Endothelial cell of umbilical vein (primary cell): Measurements from ENCODE around the gene ZMYND11. TPM values are rescaled to one million over a fixed set of nuclear protein-coding genes. Genes with fewer than 3 reads are reported as not detected.

Experiments
- BruUV-seq: library from RNA; stranded (reverse); fragments of 400-500 nt; replicated peaks from 2 replicates; lab custom pipeline; 2021; lab: Mats Ljungman, UMichigan
- CTCF ChIA-PET: fragments of 300-600, 350-600 bp; sonication (Branson Sonifier 250); formaldehyde crosslinking; loops from one replicate; lab custom pipeline; 2021; ENCODE audit warnings: antibody characterized with exemption, inconsistent platforms; lab: Charles Lee
- POLR2A ChIA-PET: fragments of 300-600, 350-600 bp; sonication (Branson Sonifier 250); formaldehyde crosslinking; loops from one replicate; lab custom pipeline; 2021; ENCODE audit warnings: antibody characterized with exemption, inconsistent platforms; lab: Charles Lee
- DNase-seq: peaks from one replicate; pipeline ENCODE4 v3.0.0-alpha.2; 2011; ENCODE audit warnings: low read depth, low spot score
- FAIRE-seq: peaks from 2 replicates; lab custom pipeline; 2011; peaks lifted over from hg19 to GRCh38; lab: Jason Lieb, UNC
- H2AFZ ChIP-seq: 2 replicates; pipeline ENCODE4 v1.6.0; 2012; ENCODE audit warnings: low read depth, low read length, control low read depth, inconsistent platforms
- H3K27ac ChIP-seq: 2 replicates; pipeline ENCODE4 v1.5.1; 2011; ENCODE audit warnings: low read depth, mild to moderate bottlenecking, control low read depth, low read length, moderate library complexity; ENCODE audit not compliant: insufficient read depth
- H3K27me3 ChIP-seq, 2 experiments: 2 replicates each; pipeline versions ENCODE4 v1.6.0 to v1.6.1; 2011; ENCODE audit warnings: low read length in 2 of 2, mixed read lengths in 1 of 2; ENCODE audit not compliant: control insufficient read depth in 2 of 2, insufficient read depth in 2 of 2
- H3K36me3 ChIP-seq, 2 experiments: 2 replicates in 1 of 2; 3 replicates in 1 of 2; pipeline ENCODE4 v1.5.1; 2011; ENCODE audit warnings: low read length in 2 of 2, mild to moderate bottlenecking in 1 of 2, moderate library complexity in 1 of 2; ENCODE audit not compliant: control insufficient read depth in 2 of 2, insufficient read depth in 2 of 2; ENCODE audit errors: extremely low read depth in 1 of 2
- H3K4me1 ChIP-seq: 3 replicates; pipeline ENCODE4 v1.5.1; 2011; ENCODE audit warnings: mild to moderate bottlenecking, low read length; ENCODE audit not compliant: control insufficient read depth, insufficient read depth; ENCODE audit errors: extremely low read depth
- H3K4me2 ChIP-seq: 2 replicates; pipeline ENCODE4 v1.6.1; 2011; ENCODE audit warnings: low read length, control low read depth, mixed read lengths; ENCODE audit not compliant: insufficient read depth
- H3K4me3 ChIP-seq, 3 experiments: fragments of 200-600 bp in 1 of 3; sonication (generic), shearing (Covaris generic) in 1 of 3; replicated peaks in 1 of 3; 2 replicates each; pipeline ENCODE4 v1.5.1; 2011 to 2016; ENCODE audit warnings: control low read depth in 3 of 3, low read length in 3 of 3, mild to moderate bottlenecking in 2 of 3, inconsistent platforms in 1 of 3, low read depth in 1 of 3, moderate library complexity in 1 of 3; ENCODE audit not compliant: insufficient read depth in 1 of 3
- H3K79me2 ChIP-seq: 2 replicates; pipeline ENCODE4 v1.6.0; 2012; ENCODE audit warnings: low read length, inconsistent platforms; ENCODE audit not compliant: control insufficient read depth, insufficient read depth
- H3K9ac ChIP-seq: replicated peaks from 2 replicates; pipeline ENCODE3; 2011; ENCODE audit warnings: low read length, control low read depth; ENCODE audit not compliant: insufficient read depth; ENCODE audit errors: extremely low read depth
- H3K9me1 ChIP-seq: replicated peaks from 3 replicates; pipeline ENCODE4 v1.6.0; 2011; ENCODE audit warnings: mild to moderate bottlenecking, low read length; ENCODE audit not compliant: control insufficient read depth, insufficient read depth; ENCODE audit errors: extremely low read depth
- H3K9me3 ChIP-seq: replicated peaks from 2 replicates; pipeline ENCODE4 v1.5.1; 2012; ENCODE audit warnings: low read length, inconsistent platforms; ENCODE audit not compliant: control insufficient read depth, insufficient read depth
- H4K20me1 ChIP-seq: replicated peaks from 2 replicates; pipeline ENCODE3; 2011; ENCODE audit warnings: mild to moderate bottlenecking, low read length; ENCODE audit not compliant: control insufficient read depth, insufficient read depth; ENCODE audit errors: extremely low read depth
- CTCF ChIP-seq, 2 donors: IDR thresholded peaks; 1 replicate in 1 of 2; 2 replicates in 1 of 2; pipeline ENCODE4 v1.5.1; 2011; ENCODE audit warnings: low read length in 2 of 2, mild to moderate bottlenecking in 2 of 2, moderate library complexity in 2 of 2, control low read depth in 1 of 2, inconsistent platforms in 1 of 2, low read depth in 1 of 2; ENCODE audit not compliant: insufficient read depth in 1 of 2; ENCODE audit errors: extremely low read depth in 1 of 2
- EZH2 ChIP-seq: IDR thresholded peaks from 2 replicates; pipeline ENCODE4 v1.6.1; 2012; ENCODE audit warnings: borderline replicate concordance, low read depth, mild to moderate bottlenecking, moderate library complexity, low read length, inconsistent platforms; ENCODE audit not compliant: severe bottlenecking
- FOS ChIP-seq: IDR thresholded peaks from 2 replicates; pipeline ENCODE4 v1.6.1; 2011; ENCODE audit warnings: mild to moderate bottlenecking, low read length, moderate library complexity, borderline replicate concordance; ENCODE audit not compliant: insufficient read depth
- GATA2 ChIP-seq: IDR thresholded peaks from 2 replicates; pipeline ENCODE4 v1.7.0; 2011; ENCODE audit warnings: low read depth, mild to moderate bottlenecking, moderate library complexity, mixed read lengths, low read length; ENCODE audit not compliant: insufficient read length, insufficient read depth
- JUN ChIP-seq: IDR thresholded peaks from 2 replicates; pipeline ENCODE4 v1.6.1; 2011; ENCODE audit warnings: borderline replicate concordance, low read depth; ENCODE audit not compliant: insufficient read length, insufficient read depth
- MAX ChIP-seq: IDR thresholded peaks from 2 replicates; pipeline ENCODE4 v1.6.1; 2011; ENCODE audit not compliant: insufficient read depth, insufficient read length
- MYC ChIP-seq: IDR thresholded peaks from one replicate; pipeline ENCODE4 v1.6.1; 2011; ENCODE audit warnings: mild to moderate bottlenecking, low read depth, low read length
- POLR2A ChIP-seq: IDR thresholded peaks from 2 replicates; pipeline ENCODE4 v1.6.1; 2012; ENCODE audit warnings: low read depth, mild to moderate bottlenecking, control low read depth, low read length
- POLR2AphosphoS5 ChIP-seq: IDR thresholded peaks from 2 replicates; pipeline ENCODE4 v1.6.1; 2012; ENCODE audit warnings: low read depth, mild to moderate bottlenecking, control low read depth, low read length, moderate library complexity; ENCODE audit not compliant: insufficient read depth
- dilution Hi-C: fragments of 300-500 bp; cut with MboI; formaldehyde crosslinking; loops from one replicate; pipeline ENCODE4 v1.15.0; 2019; ENCODE audit warnings: low sequenced_read_pairs; ENCODE audit not compliant: extremely low pct_ligation_motif_present
- intact Hi-C: fragments of 100-400 bp; cut with micrococcal nuclease; formaldehyde crosslinking; loops from one replicate; pipeline ENCODE4 v1.10.0; 2022
- polyA plus RNA-seq, 4 experiments: library from polyadenylated mRNA; depleted of rRNA in 3 of 4; stranded (reverse) in 3 of 4; unstranded in 1 of 4; fragments of >200 nt; gene quantifications; 2 replicates each; pipeline versions ENCODE4 v1.2.1 to v1.2.3, GENCODE V29; 2011 to 2012; ENCODE audit warnings: missing spikeins in 1 of 4
- total RNA-seq: library from RNA; stranded (reverse); gene quantifications from 2 replicates; pipeline ENCODE4 v1.2.3, GENCODE V29; 2021

ZMYND11 gene
- total and polyA plus RNA-seq, 2 donors (not counting 3 experiments of a cell fraction or from before 2014, with no cell fraction given): 17.0 to 56.0 TPM

DNA sequence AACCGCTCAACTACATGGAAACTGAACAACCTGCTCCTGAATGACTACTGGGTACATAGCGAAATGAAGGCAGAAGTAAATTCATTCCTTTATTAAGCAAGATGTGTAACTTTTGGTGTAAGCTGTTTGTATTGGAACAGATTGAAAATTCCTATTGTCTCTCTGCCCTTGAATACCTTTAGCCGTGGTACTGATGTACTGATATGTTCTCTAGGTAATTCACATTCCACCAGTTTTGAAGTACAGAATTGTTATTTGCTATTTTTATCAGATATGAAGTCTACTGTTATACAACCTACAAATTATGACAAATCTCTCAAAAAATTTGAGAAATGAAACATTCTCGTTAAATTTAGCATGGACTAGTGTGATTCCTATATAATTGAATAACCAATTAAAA is 17.7 kb downstream of the ZMYND11 start:
- intact Hi-C loops: no loop called here
- POLR2A ChIA-PET: no interaction called here
- Histone ChIP-seq H3K36me3 (no peaks in the 10 kb centered on the region), H3K27me3 (no peaks in the 10 kb centered on the region), H2AFZ (no peak overlapping the region), H3K4me1 (no peaks in the 10 kb centered on the region), H3K9me3 (no peaks in the 10 kb centered on the region), H3K4me3 (no peak overlapping the region), H4K20me1 (peaks cover 13% of the 10 kb centered on the region), H3K4me2 (no peak overlapping the region), H3K9ac (no peak overlapping the region), H3K9me1 (no peaks in the 10 kb centered on the region), H3K79me2 (peaks cover 47% of the 10 kb centered on the region), H3K27ac (no peak overlapping the region)
- no TSS peak for BruUV-seq
- dilution Hi-C loops: no loop called here
- FAIRE-seq (no peak), DNase-seq (no peak)
- CTCF ChIA-PET: no interaction called here
- TF ChIP-seq CTCF (IDR thresholded peaks at IDR 0.05; ENCODE audit: extremely low read depth in 1 of 2, insufficient read depth in 1 of 2, low read depth in 1 of 2, low read length in 2 of 2) (no peak), FOS (no peak), POLR2AphosphoS5 (no peak), EZH2 (no peak), GATA2 (no peak), POLR2A (no peak)

GRCh38 chr10:154348-154747 is 19.1 kb downstream of the ZMYND11 start:
- no peak overlapping the region for H3K4me3 ChIP-seq
- H3K79me2 ChIP-seq: peaks cover 49% of the 10 kb centered on the region
- no peak overlapping the region for H3K4me2 ChIP-seq
- CTCF ChIA-PET: interaction anchor here (1.0 to 1.4 kb wide), 2 partner anchors 17 to 18 kb away, joined by 3 read pairs; no protein-coding TSS in a partner anchor
- BruUV-seq: no TSS peak
- no peaks in the 10 kb centered on the region for H3K9me1 ChIP-seq
- dilution Hi-C loops: no loop called here
- POLR2A ChIA-PET: no interaction called here
- DNase-seq (no peak), FAIRE-seq (no peak)
- H3K9ac ChIP-seq: no peak overlapping the region
- TF ChIP-seq JUN (no peak), MAX (no peak), FOS (no peak), CTCF (IDR thresholded peaks at IDR 0.05; ENCODE audit: extremely low read depth in 1 of 2, insufficient read depth in 1 of 2, low read depth in 1 of 2, low read length in 2 of 2) (no peak), EZH2 (no peak), POLR2A (no peak), GATA2 (no peak), POLR2AphosphoS5 (no peak), MYC (no peak)
- no peaks in the 10 kb centered on the region for H3K36me3 ChIP-seq
- intact Hi-C loops: no loop called here
- H3K27me3 ChIP-seq: no peaks in the 10 kb centered on the region
- H3K27ac ChIP-seq: no peak overlapping the region
- no peak overlapping the region for H2AFZ ChIP-seq
- H3K4me1 ChIP-seq: no peaks in the 10 kb centered on the region
- peaks cover 12% of the 10 kb centered on the region for H4K20me1 ChIP-seq
- H3K9me3 ChIP-seq: no peaks in the 10 kb centered on the region
